OCI-LY1 (cell line): Measurements from ENCODE around the gene OPRD1.
A peak's percentile ranks its signal among the peaks of the same experiment; 100 is the strongest.

Experiments used
- H2AFZ ChIP-seq: fragments of 200-600 bp; sonication (generic), shearing (Covaris generic); 2 replicates; pipeline ENCODE4 v1.6.0; 2014; ENCODE audit warnings: antibody characterized with exemption, mild to moderate bottlenecking, low read length
- H3F3A ChIP-seq: fragments of 200-600 bp; sonication (generic), shearing (Covaris generic); 2 replicates; pipeline ENCODE4 v1.6.0; 2014; ENCODE audit warnings: mild to moderate bottlenecking, antibody characterized with exemption, low read length, moderate library complexity; ENCODE audit not compliant: insufficient read depth
- H3K27ac ChIP-seq: fragments of 200-600 bp; sonication (generic); 2 replicates; pipeline ENCODE4 v1.5.1; 2014; ENCODE audit warnings: low read length, mixed run types, mild to moderate bottlenecking, low read depth; ENCODE audit not compliant: poor library complexity, severe bottlenecking
- H3K27me3 ChIP-seq: fragments of 200-600 bp; sonication (generic); 2 replicates; pipeline ENCODE4 v1.6.0; 2014; ENCODE audit warnings: antibody characterized with exemption, mild to moderate bottlenecking, low read length, moderate library complexity; ENCODE audit not compliant: insufficient read depth
- H3K36me3 ChIP-seq: fragments of 200-600 bp; sonication (generic); 2 replicates; pipeline ENCODE4 v1.6.1; 2014; ENCODE audit warnings: mild to moderate bottlenecking, antibody characterized with exemption, low read length, moderate library complexity, mixed read lengths; ENCODE audit not compliant: insufficient read depth
- H3K4me1 ChIP-seq: fragments of 200-600 bp; sonication (generic); 2 replicates; pipeline ENCODE4 v1.5.1; 2014; ENCODE audit warnings: mild to moderate bottlenecking, low read length, moderate library complexity; ENCODE audit not compliant: insufficient read depth, severe bottlenecking
- H3K4me2 ChIP-seq: fragments of 200-600 bp; sonication (generic), shearing (Covaris generic); 2 replicates; pipeline ENCODE4 v1.6.1; 2014; ENCODE audit warnings: low read length
- H3K4me3 ChIP-seq: fragments of 200-600 bp; sonication (generic); 2 replicates; pipeline ENCODE4 v1.5.1; 2014; ENCODE audit warnings: low read length, low read depth, mild to moderate bottlenecking, mixed read lengths; ENCODE audit not compliant: poor library complexity, severe bottlenecking
- H3K79me2 ChIP-seq: fragments of 200-600 bp; shearing (Covaris generic); 2 replicates; pipeline ENCODE4 v1.6.1; 2016; ENCODE audit warnings: mixed run types, low read length, mixed read lengths; ENCODE audit not compliant: insufficient read depth
- H3K9ac ChIP-seq: fragments of 200-600 bp; sonication (generic), shearing (Covaris generic); 2 replicates; pipeline ENCODE4 v1.6.1; 2014; ENCODE audit warnings: mild to moderate bottlenecking, low read length, mixed read lengths
- H3K9me2 ChIP-seq: fragments of 200-600 bp; sonication (generic), shearing (Covaris generic); 2 replicates; pipeline ENCODE4 v1.6.1; 2014; ENCODE audit warnings: low read depth, mild to moderate bottlenecking, low read length, mixed read lengths
- H3K9me3 ChIP-seq: fragments of 200-600 bp; shearing (Covaris generic); 2 replicates; pipeline ENCODE4 v1.6.1; 2014; ENCODE audit warnings: low read length, mixed read lengths
- H4K20me1 ChIP-seq: fragments of 200-600 bp; sonication (generic), shearing (Covaris generic); 2 replicates; pipeline ENCODE4 v1.6.0; 2016; ENCODE audit warnings: mild to moderate bottlenecking, low read length; ENCODE audit not compliant: insufficient read depth
- EZH2 ChIP-seq: fragments of 200-600 bp; sonication (generic), shearing (Covaris generic); IDR thresholded peaks from 2 replicates; pipeline ENCODE4 v1.8.0; 2017; ENCODE audit warnings: borderline replicate concordance, mixed run types, mild to moderate bottlenecking, antibody characterized with exemption, low read length, moderate library complexity, mixed read lengths
- TF ChIP-seq, protein P1 (sequence below): fragments of 200-600 bp; sonication (generic), shearing (Covaris generic); IDR thresholded peaks from 2 replicates; pipeline ENCODE4 v1.5.1; 2017; ENCODE audit warnings: mild to moderate bottlenecking, antibody characterized with exemption, low read length, moderate library complexity, mixed read lengths

OPRD1 gene

DNA sequence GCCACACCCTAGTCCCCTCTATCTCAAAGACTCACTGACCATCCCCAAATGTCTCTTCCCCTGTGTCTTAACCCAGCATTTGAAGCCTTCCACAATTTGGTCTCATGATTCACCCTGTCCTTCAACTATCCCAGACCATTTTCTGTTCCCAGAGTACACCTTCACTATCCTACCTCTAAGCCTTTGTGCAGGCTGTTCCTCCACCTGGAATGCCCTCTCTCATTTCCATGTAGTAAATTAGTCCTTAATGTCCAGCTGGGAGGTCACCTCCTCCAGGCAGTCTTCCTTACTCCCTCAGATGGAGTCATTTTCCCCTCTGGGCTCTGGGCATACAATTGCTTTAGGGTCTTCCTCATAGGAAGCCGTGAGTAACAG lies 71.3 kb downstream of the OPRD1 start:
- Histone ChIP-seq H3K4me3 (no peak overlapping the region), H4K20me1 (no peaks in the 10 kb centered on the region), H3K4me2 (peak overlapping the region; percentile 49), H3F3A (peaks cover 10% of the 10 kb centered on the region; the same call in 1 of the 2 replicates), H3K27ac (peak overlapping the region; percentile 98), H3K4me1 (peaks cover 53% of the 10 kb centered on the region), H3K9me2 (no peaks in the 10 kb centered on the region), H3K9ac (peak overlapping the region; percentile 69), H2AFZ (peak overlapping the region; percentile 45; the same call in 1 of the 2 replicates), H3K36me3 (no peaks in the 10 kb centered on the region), H3K27me3 (no peaks in the 10 kb centered on the region), H3K9me3 (no peaks in the 10 kb centered on the region), H3K79me2 (0 out of 2 replicates have a peak, but pooled peaks cover 7% of the 10 kb centered on the region)
- no peak for TF ChIP-seq EZH2
- TF ChIP-seq, protein P1, sequence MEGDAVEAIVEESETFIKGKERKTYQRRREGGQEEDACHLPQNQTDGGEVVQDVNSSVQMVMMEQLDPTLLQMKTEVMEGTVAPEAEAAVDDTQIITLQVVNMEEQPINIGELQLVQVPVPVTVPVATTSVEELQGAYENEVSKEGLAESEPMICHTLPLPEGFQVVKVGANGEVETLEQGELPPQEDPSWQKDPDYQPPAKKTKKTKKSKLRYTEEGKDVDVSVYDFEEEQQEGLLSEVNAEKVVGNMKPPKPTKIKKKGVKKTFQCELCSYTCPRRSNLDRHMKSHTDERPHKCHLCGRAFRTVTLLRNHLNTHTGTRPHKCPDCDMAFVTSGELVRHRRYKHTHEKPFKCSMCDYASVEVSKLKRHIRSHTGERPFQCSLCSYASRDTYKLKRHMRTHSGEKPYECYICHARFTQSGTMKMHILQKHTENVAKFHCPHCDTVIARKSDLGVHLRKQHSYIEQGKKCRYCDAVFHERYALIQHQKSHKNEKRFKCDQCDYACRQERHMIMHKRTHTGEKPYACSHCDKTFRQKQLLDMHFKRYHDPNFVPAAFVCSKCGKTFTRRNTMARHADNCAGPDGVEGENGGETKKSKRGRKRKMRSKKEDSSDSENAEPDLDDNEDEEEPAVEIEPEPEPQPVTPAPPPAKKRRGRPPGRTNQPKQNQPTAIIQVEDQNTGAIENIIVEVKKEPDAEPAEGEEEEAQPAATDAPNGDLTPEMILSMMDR = no peak

DNA sequence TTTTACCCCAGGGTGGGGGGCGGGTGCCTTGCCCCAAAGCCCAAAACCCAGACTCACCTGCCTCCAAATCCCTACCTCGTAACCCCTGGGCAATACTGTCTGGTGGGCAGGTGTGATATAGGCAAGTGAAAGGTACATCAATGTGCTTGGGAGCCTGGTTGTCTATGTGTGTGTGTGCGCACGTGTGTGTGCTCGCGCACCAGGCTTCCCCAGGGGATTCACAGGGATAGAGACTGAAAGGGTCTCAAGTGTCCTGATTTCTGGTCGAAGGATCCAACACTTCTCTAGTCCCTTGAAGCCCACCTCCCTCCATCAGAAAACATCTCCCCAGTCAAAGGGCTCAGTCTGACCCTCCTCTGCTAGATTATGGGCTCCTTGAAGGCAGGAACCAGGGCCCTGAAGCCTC lies 73.5 kb downstream of the OPRD1 start:
- peak overlapping the region; percentile 41; the same call in 1 of the 2 replicates for H3K9ac ChIP-seq
- H3K9me3 ChIP-seq = no peaks in the 10 kb centered on the region
- H3K9me2 ChIP-seq = no peaks in the 10 kb centered on the region
- peaks cover 65% of the 10 kb centered on the region for H3K4me1 ChIP-seq
- 0 out of 2 replicates have a peak overlapping the region, but pooled peaks have one; percentile 3 for H2AFZ ChIP-seq
- no peaks in the 10 kb centered on the region for H4K20me1 ChIP-seq
- H3K36me3 ChIP-seq = no peaks in the 10 kb centered on the region
- H3K79me2 ChIP-seq = 0 out of 2 replicates have a peak, but pooled peaks cover 7% of the 10 kb centered on the region
- H3F3A ChIP-seq = peaks cover 10% of the 10 kb centered on the region; the same call in 1 of the 2 replicates
- H3K27ac ChIP-seq = peak overlapping the region; percentile 98
- no peak for TF ChIP-seq EZH2
- TF ChIP-seq, protein P1 = no peak
- no peaks in the 10 kb centered on the region for H3K27me3 ChIP-seq
- no peak overlapping the region for H3K4me3 ChIP-seq
- H3K4me2 ChIP-seq = peak overlapping the region; percentile 46; the same call in 1 of the 2 replicates

DNA sequence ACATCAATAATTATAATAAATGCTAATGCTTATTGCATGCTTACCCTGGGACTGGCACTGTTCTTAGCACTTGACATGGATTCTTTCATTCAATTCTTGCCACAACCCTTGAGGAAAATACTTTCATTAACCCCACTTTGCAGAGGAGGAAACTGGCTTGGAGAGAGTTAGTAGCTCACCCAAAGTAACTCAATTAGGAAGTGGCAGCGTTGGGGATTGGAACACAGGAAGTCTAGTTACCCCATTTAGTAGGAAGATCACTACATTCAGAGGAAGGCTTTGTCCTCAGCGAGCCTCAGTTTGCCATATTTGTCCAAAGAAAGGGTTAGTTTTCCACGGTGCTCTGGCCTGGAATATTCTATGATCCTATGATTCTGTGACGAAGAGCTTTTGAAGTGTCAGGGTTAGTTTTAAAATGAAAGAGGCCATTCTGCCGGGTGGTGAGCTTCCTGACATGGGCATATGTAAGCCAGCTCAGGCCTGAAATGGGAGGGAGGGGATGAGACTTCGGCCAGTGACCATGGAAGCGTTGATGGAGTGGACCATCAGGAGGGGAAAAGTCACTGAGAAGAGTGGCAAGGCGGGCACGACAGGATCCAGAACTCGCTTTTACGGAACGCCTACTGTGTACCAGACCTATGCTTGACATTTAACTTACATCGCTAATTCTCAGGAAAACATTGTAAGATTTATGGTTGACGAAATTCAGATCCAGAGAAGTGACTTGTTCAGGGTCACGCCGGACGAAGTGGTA lies 74.2 kb downstream of the OPRD1 start:
- H4K20me1 ChIP-seq = no peaks in the 10 kb centered on the region
- no peak for TF ChIP-seq EZH2
- TF ChIP-seq, protein P1 = no peak
- H3K27ac ChIP-seq = peak overlapping the region; percentile 98
- peak overlapping the region; percentile 96 for H3K4me2 ChIP-seq
- peaks cover 10% of the 10 kb centered on the region; the same call in 1 of the 2 replicates for H3F3A ChIP-seq
- no peaks in the 10 kb centered on the region for H3K27me3 ChIP-seq
- no peaks in the 10 kb centered on the region for H3K9me3 ChIP-seq
- no peaks in the 10 kb centered on the region for H3K9me2 ChIP-seq
- H3K36me3 ChIP-seq = no peaks in the 10 kb centered on the region; the same call in 1 of the 2 replicates
- H3K79me2 ChIP-seq = 0 out of 2 replicates have a peak, but pooled peaks cover 7% of the 10 kb centered on the region
- H3K9ac ChIP-seq = peak overlapping the region; percentile 93
- H3K4me3 ChIP-seq = peak overlapping the region; percentile 90
- H2AFZ ChIP-seq = peak overlapping the region; percentile 3; the same call in 1 of the 2 replicates
- peaks cover 65% of the 10 kb centered on the region for H3K4me1 ChIP-seq
